ENCODE data around the gene KIAA1958. TPM values are rescaled to one million over a fixed set of nuclear protein-coding genes. Genes with fewer than 3 reads are reported as not detected.

KIAA1958 gene
- total RNA-seq, 1 donor from 2014 or later, result 10.6 TPM

- DNase-seq, result peak; percentile 99
- Mint-ChIP-seq H3K4me1 (peaks cover 16% of the 10 kb centered on the region), H3K27ac (peak within 1 kb of the TSS; percentile 99), H3K27me3 (no peaks in the 10 kb centered on the region), H3K9me3 (no peaks in the 10 kb centered on the region), H3K36me3 (ENCODE audit: low read depth) (peaks cover 7% of the 10 kb centered on the region), H3K4me3 (peak within 1 kb of the TSS; percentile 94)
- intact Hi-C loops (cut with micrococcal nuclease), result loop anchor here (1.0 to 10.0 kb wide), 8 partner anchors 10 to 623 kb away; partner anchors contain the start of genes KIAA1958 and SNX30
Observed at GRCh38 chr9:112717661-112718331, 231.2 kb downstream of the KIAA1958 start, which contains the start of gene INIP. Gene INIP, minus strand, starts transcription at chr9:112718117. Its CDS starts 1,632 bp downstream, at chr9:112716485.

Other genes starting within 250 kb of the KIAA1958 start
- gene PTBP3, start 153.2 kb upstream of the KIAA1958 start, total RNA-seq, result 94.7 and 104 TPM in 2 replicates
- gene HSDL2, start 106.7 kb upstream of the KIAA1958 start, total RNA-seq, result 14.1 TPM in 2 replicates
- 34.2 and 36.2 TPM in 2 replicates for gene INIP, start 231.3 kb downstream of the KIAA1958 start, total RNA-seq